Stimulated activated CD8-positive, alpha-beta memory T cell treated with anti-CD3 and anti-CD28 coated beads, Interleukin-2, amount 100 ng/mL, for 1 hour (primary cell): ENCODE results near the gene AKNA.
A peak's percentile ranks its signal among the peaks of the same experiment; 100 is the strongest.

Experiments
- DNase-seq, 2 donors: peaks; one replicate each; pipeline ENCODE4 v3.0.0-alpha.2; 2020; ENCODE audit warnings: low read depth in 2 of 2

Gene AKNA

GRCh38 chr9:114357360-114357759 lies 30.4 kb downstream of the AKNA start:
- no peak for DNase-seq

- DNase-seq: no peak
These were observed 31.0 kb downstream of the AKNA start for GRCh38 chr9:114356792-114357191.

GRCh38 chr9:114355821-114356220 lies 32.0 kb downstream of the AKNA start:
- no peak for DNase-seq

- no peak for DNase-seq
These were observed 35.9 kb downstream of the AKNA start for GRCh38 chr9:114351932-114352331.

GRCh38 chr9:114350636-114351401 lies 37.0 kb downstream of the AKNA start:
- no peak for DNase-seq

GRCh38 chr9:114349713-114350480 lies 37.9 kb downstream of the AKNA start:
- no peak for DNase-seq

GRCh38 chr9:114348906-114349482 lies 38.8 kb downstream of the AKNA start:
- peak in 1 of 2 donors; percentile 43 for DNase-seq

GRCh38 chr9:114348261-114348905 lies 39.4 kb downstream of the AKNA start:
- no peak for DNase-seq

- DNase-seq: no peak
These were observed 40.1 kb downstream of the AKNA start for GRCh38 chr9:114347675-114348074.

- DNase-seq: no peak
These were observed 41.6 kb downstream of the AKNA start for GRCh38 chr9:114346146-114346545.

GRCh38 chr9:114345493-114346065 lies 42.2 kb downstream of the AKNA start:
- no peak for DNase-seq

GRCh38 chr9:114344692-114345091 lies 43.1 kb downstream of the AKNA start:
- DNase-seq: no peak

- DNase-seq: no peak
These were observed 43.6 kb downstream of the AKNA start for GRCh38 chr9:114344188-114344566.

GRCh38 chr9:114343471-114344187 lies 44.2 kb downstream of the AKNA start:
- no peak for DNase-seq

GRCh38 chr9:114342755-114343440 lies 44.9 kb downstream of the AKNA start:
- no peak for DNase-seq

GRCh38 chr9:114341991-114342390 lies 45.8 kb downstream of the AKNA start:
- DNase-seq: no peak

GRCh38 chr9:114341152-114341830 lies 46.5 kb downstream of the AKNA start:
- no peak for DNase-seq

GRCh38 chr9:114339130-114339908 lies 48.5 kb downstream of the AKNA start:
- DNase-seq: peak; percentile 23 to 26

GRCh38 chr9:114338187-114338586 lies 49.6 kb downstream of the AKNA start:
- DNase-seq: no peak
